ENCODE measurements around the gene NFYC.

The NFYC gene

DNA sequence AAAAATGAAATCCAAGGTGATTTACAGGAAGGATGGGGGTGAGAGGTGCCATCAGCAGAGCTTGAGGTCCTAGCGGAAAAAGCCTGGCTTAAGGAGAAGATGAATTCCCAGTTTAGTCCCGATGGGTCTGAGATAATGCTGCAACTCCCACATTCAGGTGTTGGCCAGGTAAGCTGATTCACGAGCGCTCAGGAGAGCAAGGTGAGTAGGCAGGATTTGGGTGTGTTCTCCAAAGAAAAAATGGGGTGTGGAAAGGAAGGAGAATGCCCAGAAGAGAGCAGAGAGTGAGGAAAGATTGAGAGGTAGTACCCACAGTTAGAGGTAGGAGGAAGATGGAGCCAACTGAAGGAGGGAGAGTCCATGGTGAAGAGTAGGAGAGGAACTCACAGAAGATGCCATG, 38.5 kb upstream of the NFYC start:
- H3K27ac ChIP-seq (ENCODE audit: low read depth, low read length): no peak overlapping the region
- H3K9ac ChIP-seq (ENCODE audit: low read length in 5 of 5): no peak overlapping the region
- H3K27me3 ChIP-seq (ENCODE audit: control insufficient read depth in 5 of 5, insufficient read depth in 4 of 5, low read length in 5 of 5): peaks cover 9 to 36% (median 30%) of the 10 kb centered on the region in 5 donors
- H3K36me3 ChIP-seq (ENCODE audit: control insufficient read depth in 5 of 5, insufficient read depth in 5 of 5, low read length in 5 of 5): no peaks in the 10 kb centered on the region
- H3K9me3 ChIP-seq (ENCODE audit: control insufficient read depth in 5 of 5, low read length in 5 of 5): no peaks in the 10 kb centered on the region
- no peak overlapping the region for H3K4me3 ChIP-seq (ENCODE audit: low read depth in 1 of 5, low read length in 5 of 5)
- no peaks in the 10 kb centered on the region for H3K4me1 ChIP-seq (ENCODE audit: control insufficient read depth in 5 of 5, insufficient read depth in 5 of 5, low read length in 5 of 5)

GRCh38 chr1:40653851-40654537, 37.5 kb upstream of the NFYC start:
- Histone ChIP-seq H3K9me3 (ENCODE audit: control insufficient read depth in 5 of 5, low read length in 5 of 5) (no peaks in the 10 kb centered on the region), H3K36me3 (ENCODE audit: control insufficient read depth in 5 of 5, insufficient read depth in 5 of 5, low read length in 5 of 5) (no peaks in the 10 kb centered on the region), H3K27ac (ENCODE audit: low read depth, low read length) (no peak overlapping the region), H3K27me3 (ENCODE audit: control insufficient read depth in 5 of 5, insufficient read depth in 4 of 5, low read length in 5 of 5) (peaks cover 9 to 36% (median 27%) of the 10 kb centered on the region in 5 donors), H3K4me1 (ENCODE audit: control insufficient read depth in 5 of 5, insufficient read depth in 5 of 5, low read length in 5 of 5) (no peaks in the 10 kb centered on the region), H3K4me3 (ENCODE audit: low read depth in 1 of 5, low read length in 5 of 5) (no peak overlapping the region), H3K9ac (ENCODE audit: low read length in 5 of 5) (no peak overlapping the region)

DNA sequence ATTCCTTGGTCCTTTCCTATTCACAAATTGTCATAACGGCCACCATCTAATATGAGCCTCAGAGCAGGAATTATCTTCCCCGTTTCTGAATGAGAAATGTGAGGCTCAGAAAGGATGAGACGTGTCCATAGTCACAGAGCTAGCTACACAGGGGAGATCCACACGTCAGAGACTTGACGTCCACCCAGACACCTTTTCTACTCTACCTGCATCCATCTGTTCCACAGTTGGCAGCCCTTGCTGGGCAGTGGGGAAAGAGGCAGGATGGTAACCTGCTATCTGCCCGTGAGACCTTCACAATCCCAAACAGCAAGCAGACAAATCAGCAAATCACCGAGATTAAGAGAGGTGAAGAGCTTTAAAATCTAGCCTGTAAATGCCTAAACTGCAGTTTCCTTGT, 34.5 kb upstream of the NFYC start:
- Histone ChIP-seq H3K9me3 (ENCODE audit: control insufficient read depth in 5 of 5, low read length in 5 of 5) (no peaks in the 10 kb centered on the region), H3K27ac (ENCODE audit: low read depth, low read length) (no peak overlapping the region)

DNA sequence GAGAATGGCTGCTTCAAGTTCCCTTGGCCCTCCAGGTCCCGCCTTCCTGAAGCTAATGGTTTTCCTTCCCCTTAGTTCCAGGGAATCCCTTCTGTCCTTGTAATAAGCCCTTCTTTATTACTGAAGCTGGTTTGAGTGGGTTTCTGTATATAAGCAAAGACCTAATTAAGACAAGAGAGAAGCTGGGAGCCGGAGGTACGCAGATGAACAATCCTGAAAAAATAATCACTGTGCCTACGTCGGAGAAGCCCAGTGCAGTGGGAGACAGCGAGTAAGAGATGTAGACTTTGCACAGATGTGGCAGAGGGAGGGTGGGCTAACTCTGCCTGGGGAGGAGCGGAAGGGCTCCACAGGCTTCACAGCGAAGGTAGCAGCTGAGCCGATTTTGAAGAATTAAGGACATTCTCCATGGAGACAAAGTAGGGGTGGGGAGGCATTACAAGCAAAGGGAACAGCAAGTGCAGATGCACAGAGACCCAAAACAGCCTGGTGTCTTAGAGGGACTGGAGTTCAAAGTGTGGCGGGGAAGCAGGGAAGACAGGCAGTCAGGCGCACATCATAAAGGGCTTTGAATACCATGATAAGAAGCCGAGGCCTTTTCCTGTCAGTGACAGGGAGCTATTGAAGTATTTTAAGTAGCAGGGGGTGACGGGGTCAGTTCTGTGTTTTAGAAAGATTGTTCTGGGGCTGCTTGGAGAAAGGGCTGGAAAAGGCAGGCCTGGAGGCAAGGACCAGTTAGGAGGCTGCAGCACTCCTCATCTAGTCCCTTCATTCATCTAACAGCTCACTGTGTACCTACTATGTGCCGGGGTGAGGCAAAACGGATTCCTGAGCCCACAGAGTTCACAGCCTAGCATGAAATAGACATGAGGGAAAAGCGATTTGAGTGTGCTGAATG, 32.5 kb upstream of the NFYC start:
- Histone ChIP-seq H3K9me3 (ENCODE audit: control insufficient read depth in 5 of 5, low read length in 5 of 5) (no peaks in the 10 kb centered on the region), H3K4me3 (ENCODE audit: low read depth in 1 of 5, low read length in 5 of 5) (no peak overlapping the region), H3K36me3 (ENCODE audit: control insufficient read depth in 5 of 5, insufficient read depth in 5 of 5, low read length in 5 of 5) (no peaks in the 10 kb centered on the region), H3K27ac (ENCODE audit: low read depth, low read length) (no peak overlapping the region), H3K4me1 (ENCODE audit: control insufficient read depth in 5 of 5, insufficient read depth in 5 of 5, low read length in 5 of 5) (peaks cover 0 to 13% (median 11%) of the 10 kb centered on the region in 5 donors), H3K27me3 (ENCODE audit: control insufficient read depth in 5 of 5, insufficient read depth in 4 of 5, low read length in 5 of 5) (peaks cover 3 to 10% (median 8%) of the 10 kb centered on the region in 5 donors), H3K9ac (ENCODE audit: low read length in 5 of 5) (no peak overlapping the region)

More for the DNA sequence above, 34.5 kb upstream of the NFYC start:
- no peak overlapping the region for H3K9ac ChIP-seq (ENCODE audit: low read length in 5 of 5)
- H3K4me1 ChIP-seq (ENCODE audit: control insufficient read depth in 5 of 5, insufficient read depth in 5 of 5, low read length in 5 of 5): no peaks in the 10 kb centered on the region
- H3K4me3 ChIP-seq (ENCODE audit: low read depth in 1 of 5, low read length in 5 of 5): no peak overlapping the region
- peaks cover 8 to 24% (median 20%) of the 10 kb centered on the region in 5 donors for H3K27me3 ChIP-seq (ENCODE audit: control insufficient read depth in 5 of 5, insufficient read depth in 4 of 5, low read length in 5 of 5)
- no peaks in the 10 kb centered on the region for H3K36me3 ChIP-seq (ENCODE audit: control insufficient read depth in 5 of 5, insufficient read depth in 5 of 5, low read length in 5 of 5)

- H3K4me1 ChIP-seq (ENCODE audit: control insufficient read depth in 5 of 5, insufficient read depth in 5 of 5, low read length in 5 of 5): peaks cover 0 to 18% (median 13%) of the 10 kb centered on the region in 5 donors
- H3K27ac ChIP-seq (ENCODE audit: low read depth, low read length): no peak overlapping the region
- no peak overlapping the region for H3K9ac ChIP-seq (ENCODE audit: low read length in 5 of 5)
- H3K36me3 ChIP-seq (ENCODE audit: control insufficient read depth in 5 of 5, insufficient read depth in 5 of 5, low read length in 5 of 5): no peaks in the 10 kb centered on the region
- no peaks in the 10 kb centered on the region for H3K9me3 ChIP-seq (ENCODE audit: control insufficient read depth in 5 of 5, low read length in 5 of 5)
- H3K27me3 ChIP-seq (ENCODE audit: control insufficient read depth in 5 of 5, insufficient read depth in 4 of 5, low read length in 5 of 5): peaks cover 1 to 5% (median 3%) of the 10 kb centered on the region in 5 donors
- no peak overlapping the region for H3K4me3 ChIP-seq (ENCODE audit: low read depth in 1 of 5, low read length in 5 of 5)
Measured at GRCh38 chr1:40659649-40659947, 31.9 kb upstream of the NFYC start.

DNA sequence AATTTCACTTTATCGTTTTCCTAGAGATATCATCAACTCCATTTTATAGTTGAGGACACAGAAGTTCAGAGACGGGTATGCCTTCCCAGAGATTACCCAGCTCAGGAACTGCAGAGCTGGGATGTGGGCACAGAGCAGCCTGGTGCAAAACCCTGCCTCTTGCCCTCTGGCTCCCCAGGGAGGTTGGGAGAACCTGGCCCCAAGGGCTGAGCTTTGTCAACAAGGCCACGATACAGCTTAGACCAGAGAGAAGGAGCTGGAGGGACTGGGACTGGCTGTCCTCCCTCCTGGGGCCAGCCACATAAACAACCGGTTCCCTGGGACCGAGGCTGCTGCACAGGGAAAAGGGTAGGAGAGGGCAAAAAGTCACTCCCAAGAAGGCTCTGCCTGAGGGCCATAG, 29.8 kb upstream of the NFYC start:
- Histone ChIP-seq H3K9ac (ENCODE audit: low read length in 5 of 5) (no peak overlapping the region), H3K4me3 (ENCODE audit: low read depth in 1 of 5, low read length in 5 of 5) (no peak overlapping the region), H3K36me3 (ENCODE audit: control insufficient read depth in 5 of 5, insufficient read depth in 5 of 5, low read length in 5 of 5) (no peaks in the 10 kb centered on the region), H3K4me1 (ENCODE audit: control insufficient read depth in 5 of 5, insufficient read depth in 5 of 5, low read length in 5 of 5) (peaks cover 0 to 29% (median 19%) of the 10 kb centered on the region in 5 donors), H3K27ac (ENCODE audit: low read depth, low read length) (no peak overlapping the region), H3K27me3 (ENCODE audit: control insufficient read depth in 5 of 5, insufficient read depth in 4 of 5, low read length in 5 of 5) (peaks cover 0 to 5% (median 0%) of the 10 kb centered on the region in 5 donors), H3K9me3 (ENCODE audit: control insufficient read depth in 5 of 5, low read length in 5 of 5) (no peaks in the 10 kb centered on the region)

DNA sequence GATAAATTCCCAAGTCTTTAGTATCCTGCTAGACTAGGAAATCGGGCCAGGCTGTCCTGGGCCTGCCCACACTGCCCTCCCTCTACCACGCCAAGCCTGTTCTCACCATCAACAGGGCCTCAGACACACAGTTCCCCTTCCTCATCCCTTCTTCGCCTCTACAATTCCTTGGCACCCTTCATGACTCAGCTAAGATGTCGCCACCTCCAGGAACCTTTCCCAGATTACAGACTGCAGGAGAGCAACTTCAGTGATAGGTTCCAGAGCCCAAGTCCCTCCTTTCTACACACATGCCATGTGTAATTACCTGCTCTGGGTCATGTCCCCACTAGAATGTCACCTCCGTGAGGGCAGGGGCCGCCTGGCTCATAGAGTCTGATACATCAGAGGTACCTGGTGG, 29.4 kb upstream of the NFYC start:
- peaks cover 0 to 5% (median 0%) of the 10 kb centered on the region in 5 donors for H3K27me3 ChIP-seq (ENCODE audit: control insufficient read depth in 5 of 5, insufficient read depth in 4 of 5, low read length in 5 of 5)
- H3K9me3 ChIP-seq (ENCODE audit: control insufficient read depth in 5 of 5, low read length in 5 of 5): no peaks in the 10 kb centered on the region
- peaks cover 0 to 29% (median 19%) of the 10 kb centered on the region in 5 donors for H3K4me1 ChIP-seq (ENCODE audit: control insufficient read depth in 5 of 5, insufficient read depth in 5 of 5, low read length in 5 of 5)
- H3K27ac ChIP-seq (ENCODE audit: low read depth, low read length): no peak overlapping the region
- H3K4me3 ChIP-seq (ENCODE audit: low read depth in 1 of 5, low read length in 5 of 5): no peak overlapping the region
- no peak overlapping the region for H3K9ac ChIP-seq (ENCODE audit: low read length in 5 of 5)
- no peaks in the 10 kb centered on the region for H3K36me3 ChIP-seq (ENCODE audit: control insufficient read depth in 5 of 5, insufficient read depth in 5 of 5, low read length in 5 of 5)

DNA sequence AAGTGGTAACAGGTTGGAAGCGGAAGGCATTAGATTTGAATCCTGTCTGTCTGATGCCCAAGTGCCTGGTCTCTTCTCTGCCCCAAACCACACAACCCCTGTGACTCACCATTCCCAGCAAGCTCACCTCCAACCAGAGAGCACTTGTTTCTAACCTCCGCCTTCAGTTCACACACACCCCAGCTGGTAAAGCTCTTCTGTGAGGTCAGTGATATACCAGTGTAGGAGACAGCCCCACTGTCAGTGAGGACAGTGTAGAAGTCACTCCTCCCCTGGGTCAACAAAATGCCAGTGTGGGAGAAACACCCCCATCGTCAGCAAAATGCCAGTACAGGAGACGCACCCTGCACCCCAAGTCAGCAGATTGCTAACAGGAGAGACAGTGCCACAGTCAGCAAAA, 28.6 kb upstream of the NFYC start:
- H3K36me3 ChIP-seq (ENCODE audit: control insufficient read depth in 5 of 5, insufficient read depth in 5 of 5, low read length in 5 of 5): no peaks in the 10 kb centered on the region
- H3K27me3 ChIP-seq (ENCODE audit: control insufficient read depth in 5 of 5, insufficient read depth in 4 of 5, low read length in 5 of 5): peaks cover 0 to 5% (median 0%) of the 10 kb centered on the region in 5 donors
- no peak overlapping the region for H3K4me3 ChIP-seq (ENCODE audit: low read depth in 1 of 5, low read length in 5 of 5)
- H3K27ac ChIP-seq (ENCODE audit: low read depth, low read length): no peak overlapping the region
- H3K4me1 ChIP-seq (ENCODE audit: control insufficient read depth in 5 of 5, insufficient read depth in 5 of 5, low read length in 5 of 5): peaks cover 0 to 29% (median 19%) of the 10 kb centered on the region in 5 donors
- no peak overlapping the region for H3K9ac ChIP-seq (ENCODE audit: low read length in 5 of 5)
- no peaks in the 10 kb centered on the region for H3K9me3 ChIP-seq (ENCODE audit: control insufficient read depth in 5 of 5, low read length in 5 of 5)

DNA sequence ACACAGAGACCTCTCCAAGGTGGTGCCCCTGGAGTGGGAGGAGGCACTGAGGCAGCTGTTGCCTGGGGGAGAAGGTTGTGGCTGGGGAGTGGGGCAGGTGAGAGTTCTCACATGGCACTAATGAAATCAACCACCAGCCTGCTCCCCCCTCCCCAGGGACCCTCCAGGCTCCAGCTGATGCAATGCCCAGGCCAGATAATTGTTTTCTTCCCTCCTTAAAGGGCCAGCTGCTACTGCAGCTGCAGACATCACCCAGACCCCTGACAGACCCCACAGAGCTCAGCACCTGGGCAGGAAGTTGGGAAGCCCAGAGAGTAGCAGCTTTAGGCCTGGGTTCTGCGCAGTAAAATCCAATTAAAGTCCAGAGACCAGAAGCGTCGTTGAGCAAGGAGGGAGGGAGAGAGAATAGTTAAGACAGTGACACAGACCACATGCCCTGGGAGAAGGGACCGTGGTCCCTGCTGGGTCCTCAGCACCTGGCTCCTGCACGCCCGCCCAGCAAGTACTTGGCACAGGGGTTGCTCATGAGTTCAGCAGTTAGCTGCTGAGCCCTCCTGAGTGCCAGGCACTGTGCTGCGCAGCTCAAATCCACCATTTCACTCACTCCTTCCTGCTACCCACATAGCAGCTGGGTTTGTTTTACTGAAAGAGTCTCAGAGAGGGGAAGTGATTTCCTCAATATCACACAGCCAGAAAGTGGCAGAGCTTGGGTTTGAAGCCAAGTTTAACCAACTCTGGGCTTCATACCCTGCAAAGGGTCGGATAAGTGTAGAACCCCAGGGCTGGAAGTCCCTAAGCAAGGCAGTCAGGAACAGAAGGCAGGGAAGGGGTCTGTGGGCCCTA, 28.0 kb upstream of the NFYC start:
- Histone ChIP-seq H3K27me3 (ENCODE audit: control insufficient read depth in 5 of 5, insufficient read depth in 4 of 5, low read length in 5 of 5) (peaks cover 0 to 3% (median 0%) of the 10 kb centered on the region in 5 donors), H3K27ac (ENCODE audit: low read depth, low read length) (no peak overlapping the region), H3K9me3 (ENCODE audit: control insufficient read depth in 5 of 5, low read length in 5 of 5) (no peaks in the 10 kb centered on the region), H3K4me3 (ENCODE audit: low read depth in 1 of 5, low read length in 5 of 5) (no peak overlapping the region), H3K36me3 (ENCODE audit: control insufficient read depth in 5 of 5, insufficient read depth in 5 of 5, low read length in 5 of 5) (no peaks in the 10 kb centered on the region), H3K4me1 (ENCODE audit: control insufficient read depth in 5 of 5, insufficient read depth in 5 of 5, low read length in 5 of 5) (peaks cover 0 to 29% (median 19%) of the 10 kb centered on the region in 5 donors), H3K9ac (ENCODE audit: low read length in 5 of 5) (no peak overlapping the region)

All from subcutaneous abdominal adipose tissue (tissue), 5 donors.